ENCODE data around the gene PAX9.

GRCh38 chr14:36653413-36653812 is 8.2 kb upstream of the PAX9 start:
- TF ChIP-seq CTCF (IDR thresholded peaks at IDR 0.05; ENCODE audit: insufficient read depth, low read depth, low read length): no peak
- TF ChIP-seq EZH2 (IDR thresholded peaks at IDR 0.05; ENCODE audit: insufficient read depth, low read length): no peak
